ENCODE measurements around the gene LRRC1.
A peak's percentile ranks its signal among the peaks of the same experiment; 100 is the strongest.
"Not testable (repeated sequence)": the region's sequence is repeated elsewhere in the genome, so short reads cannot be mapped to it uniquely, and the experiment has no call there.

The LRRC1 gene

DNA sequence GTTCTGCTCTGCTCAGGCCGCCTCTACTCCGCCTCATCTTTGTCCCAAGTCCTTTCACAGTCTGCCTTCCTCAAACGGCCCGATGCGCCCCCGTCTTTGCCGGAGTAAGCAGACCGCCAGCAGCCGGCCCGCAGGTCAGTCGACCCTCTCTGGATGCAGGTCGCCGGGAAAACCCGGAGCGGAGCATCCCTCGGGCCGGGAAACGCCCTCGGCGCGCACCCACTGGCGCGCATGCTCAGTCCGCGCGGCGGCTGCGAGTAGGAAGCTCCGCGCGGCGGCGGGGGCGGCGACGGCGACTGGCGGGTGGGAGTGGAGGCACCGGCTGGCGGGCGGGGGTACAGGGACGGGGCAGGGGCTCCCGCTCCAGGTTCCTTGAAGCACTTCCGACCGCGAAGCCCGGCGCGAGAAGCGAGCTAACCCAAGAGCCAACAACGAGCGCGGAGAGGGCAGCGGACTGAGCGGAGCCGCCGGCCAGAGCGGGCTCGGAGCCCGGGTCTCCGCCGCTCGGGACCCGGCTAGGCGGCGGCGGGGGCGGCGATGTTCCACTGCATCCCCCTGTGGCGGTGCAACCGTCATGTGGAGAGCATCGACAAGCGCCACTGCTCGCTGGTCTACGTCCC, at the start of gene LRRC1:
LRRC1 (plus strand) TSS at position 286 of the 620 bp plus-strand sequence; CDS start at position 538, 252 bp downstream.
- peak; percentile 86 for FAIRE-seq
- DNase-seq (ENCODE audit: insufficient read length, low spot score): peak; percentile 73

DNA sequence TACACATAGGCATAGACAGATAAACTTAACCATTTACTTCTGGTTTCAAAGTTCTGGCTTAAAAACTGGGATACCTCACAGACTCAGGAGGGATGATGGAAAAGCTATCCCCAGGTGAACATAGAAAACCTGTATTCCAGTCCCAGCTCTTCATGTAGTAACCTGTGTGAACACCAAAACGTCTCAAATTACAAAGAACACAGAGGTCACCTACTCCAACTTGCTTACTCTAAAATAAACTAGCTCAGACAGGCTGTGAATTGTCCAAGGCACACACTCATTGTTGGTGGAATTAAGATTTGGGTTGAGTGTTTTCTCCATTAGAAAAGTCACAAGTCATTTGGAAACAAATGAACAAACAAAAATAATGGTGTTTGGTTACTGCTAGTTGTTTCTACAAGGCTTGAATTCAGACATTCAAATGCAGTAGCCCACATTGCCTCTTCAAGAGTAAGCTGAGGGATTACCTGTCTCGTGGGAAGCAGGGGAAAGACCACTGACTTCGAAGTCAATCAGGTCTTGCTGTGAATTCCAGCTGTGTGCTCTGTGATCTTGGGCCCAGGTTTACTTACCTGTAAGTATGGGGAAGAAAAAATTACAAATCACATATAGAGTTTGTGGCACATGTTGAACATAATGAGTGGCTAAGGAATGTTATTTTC, 48.2 kb upstream of the LRRC1 start:
- DNase-seq (ENCODE audit: insufficient read length, low spot score) (no peak), FAIRE-seq (no peak)

DNA sequence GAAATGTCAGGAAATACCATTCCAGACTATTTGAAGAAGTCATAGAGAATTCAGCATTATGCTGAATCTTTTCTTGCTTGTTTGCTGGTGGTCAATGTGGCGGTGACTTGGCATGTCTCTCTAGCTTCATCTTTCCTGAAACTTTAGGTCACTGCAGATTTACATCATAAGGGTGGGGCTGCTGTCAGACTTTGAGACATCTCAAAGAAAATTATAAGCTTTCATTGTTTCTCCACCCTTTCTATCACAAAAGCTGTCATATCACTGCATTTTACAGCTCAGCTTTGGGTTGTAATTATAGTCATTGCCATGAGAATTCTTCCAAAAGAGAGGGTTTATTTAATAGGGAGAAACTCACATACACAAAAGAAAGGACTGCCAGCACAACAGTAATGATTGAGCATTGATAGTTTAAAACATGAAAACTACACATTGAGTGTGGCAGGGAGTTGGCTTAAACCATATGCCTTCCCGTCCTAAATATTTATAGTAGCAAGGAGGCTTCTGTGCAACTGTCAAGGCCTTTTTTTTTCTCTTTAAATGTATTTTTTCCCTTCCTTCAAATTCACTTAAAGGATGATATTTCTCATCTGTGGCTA, 44.7 kb upstream of the LRRC1 start:
- FAIRE-seq: no peak
- DNase-seq (ENCODE audit: insufficient read length, low spot score): no peak

DNA sequence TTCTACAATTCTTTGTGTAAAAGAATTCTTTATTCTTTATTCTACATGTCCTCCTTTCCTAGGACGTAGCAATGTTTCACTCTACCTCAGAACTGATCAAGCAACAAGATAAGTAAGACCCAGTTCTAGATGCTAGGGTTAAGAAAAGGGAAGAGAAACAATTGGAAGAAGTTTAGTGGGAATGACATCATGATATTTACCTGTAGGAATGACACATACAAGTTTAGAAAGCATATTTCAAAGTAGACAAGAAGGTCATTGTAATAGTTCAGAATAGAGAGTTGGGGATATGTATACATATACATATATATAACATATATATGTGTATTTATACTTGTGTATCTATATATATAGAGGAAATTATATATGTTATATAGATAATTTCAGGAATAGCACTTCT, 43.4 kb upstream of the LRRC1 start:
- FAIRE-seq: no peak
- DNase-seq (ENCODE audit: insufficient read length, low spot score): no peak

DNA sequence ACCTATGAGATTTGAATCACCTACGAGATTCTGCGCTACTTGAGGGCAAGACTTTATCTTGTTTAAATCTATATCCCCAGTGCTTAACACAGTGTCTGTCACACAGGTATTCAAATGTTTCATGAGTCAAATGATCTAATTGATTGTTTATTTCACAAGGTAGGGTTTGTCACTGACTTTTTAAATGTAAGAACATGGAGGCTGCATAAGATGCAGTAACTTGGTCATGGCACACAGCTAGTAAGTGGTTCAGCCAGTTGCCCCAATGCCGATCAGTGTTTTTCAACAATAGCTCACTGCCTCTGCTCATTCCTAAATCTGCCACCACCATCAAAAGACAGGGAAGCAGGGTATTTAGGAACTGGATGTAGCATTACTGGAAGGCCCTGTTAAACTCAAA, 42.4 kb upstream of the LRRC1 start:
- DNase-seq (ENCODE audit: insufficient read length, low spot score) (no peak), FAIRE-seq (no peak)

DNA sequence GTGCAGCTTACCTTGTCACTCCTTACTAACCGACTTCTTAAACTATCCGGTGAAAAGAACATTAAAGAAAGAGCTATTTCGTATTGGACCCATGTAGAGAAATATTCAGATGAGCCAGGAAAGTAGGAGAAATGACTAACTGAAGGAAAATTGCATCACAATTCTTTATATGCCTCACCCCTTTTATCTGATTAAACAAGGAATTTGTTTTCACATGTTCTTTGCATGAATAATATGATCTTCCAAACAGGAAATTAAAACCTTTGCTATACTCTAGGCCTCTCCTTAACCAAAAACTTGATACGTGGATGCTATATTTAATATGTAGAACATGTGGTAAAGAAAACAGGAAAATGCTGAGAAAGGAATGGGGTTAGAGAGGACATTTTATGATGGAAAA, 41.9 kb upstream of the LRRC1 start:
- no peak for FAIRE-seq
- no peak for DNase-seq (ENCODE audit: insufficient read length, low spot score)

DNA sequence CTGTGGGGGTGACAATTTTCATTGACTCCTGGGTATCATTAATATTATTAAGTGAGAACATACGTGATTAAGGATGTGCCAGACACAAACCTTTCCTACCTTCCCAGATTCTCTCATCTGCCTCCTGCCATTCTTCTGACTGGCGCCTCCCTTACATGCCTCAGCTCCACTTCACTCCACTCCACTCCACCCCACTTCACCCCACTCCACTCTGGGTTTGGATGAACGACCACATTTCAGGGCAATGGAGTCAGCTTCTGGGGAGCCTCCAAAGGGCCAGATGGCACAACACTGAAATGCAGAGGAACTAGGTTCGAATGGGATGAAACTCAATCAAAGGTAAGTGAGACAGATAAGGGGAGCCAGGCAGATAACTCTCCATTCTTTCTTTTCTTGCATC, 40.5 kb upstream of the LRRC1 start:
- no peak for FAIRE-seq

DNA sequence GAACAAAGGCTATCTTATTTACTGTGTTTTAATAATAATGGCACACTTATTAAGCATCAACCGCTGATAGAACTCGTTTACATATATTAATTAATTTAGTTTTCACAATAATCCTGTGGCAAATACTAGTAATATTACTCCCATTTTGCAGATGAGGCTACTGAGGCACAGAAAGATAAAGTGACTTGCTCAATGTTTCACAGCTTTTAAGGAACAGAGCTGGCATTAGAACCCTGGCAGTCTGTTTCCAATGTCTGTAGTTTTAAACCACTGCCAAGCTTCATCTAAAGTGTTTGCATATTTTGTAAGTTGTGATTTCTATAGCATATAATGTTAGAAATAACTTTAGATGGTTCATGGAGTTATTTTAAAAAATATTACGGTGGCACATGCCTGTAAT, 38.4 kb upstream of the LRRC1 start:
- FAIRE-seq: no peak
- DNase-seq (ENCODE audit: insufficient read length, low spot score): no peak

More for the DNA sequence above, 40.5 kb upstream of the LRRC1 start:
- DNase-seq (ENCODE audit: insufficient read length, low spot score): no peak

DNA sequence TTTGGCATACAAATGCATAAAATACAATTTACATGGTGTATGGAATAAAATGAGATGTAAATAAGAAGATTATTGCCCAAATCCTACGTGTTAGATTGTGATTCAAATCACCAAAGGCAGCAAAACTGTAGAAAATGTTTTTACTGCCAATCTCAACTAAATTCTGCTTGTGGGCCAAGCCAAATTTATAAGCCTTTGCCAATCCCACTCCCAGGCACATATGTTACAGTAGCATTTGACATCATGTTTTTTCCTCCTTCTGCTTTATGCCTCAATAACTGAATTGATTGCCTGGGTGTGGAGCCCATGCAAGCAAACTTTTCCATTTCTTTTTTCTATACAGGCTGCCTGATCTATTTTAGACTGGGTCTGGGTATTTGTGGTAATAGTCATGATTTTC, 36.3 kb upstream of the LRRC1 start:
- FAIRE-seq (no peak), DNase-seq (ENCODE audit: insufficient read length, low spot score) (no peak)

DNA sequence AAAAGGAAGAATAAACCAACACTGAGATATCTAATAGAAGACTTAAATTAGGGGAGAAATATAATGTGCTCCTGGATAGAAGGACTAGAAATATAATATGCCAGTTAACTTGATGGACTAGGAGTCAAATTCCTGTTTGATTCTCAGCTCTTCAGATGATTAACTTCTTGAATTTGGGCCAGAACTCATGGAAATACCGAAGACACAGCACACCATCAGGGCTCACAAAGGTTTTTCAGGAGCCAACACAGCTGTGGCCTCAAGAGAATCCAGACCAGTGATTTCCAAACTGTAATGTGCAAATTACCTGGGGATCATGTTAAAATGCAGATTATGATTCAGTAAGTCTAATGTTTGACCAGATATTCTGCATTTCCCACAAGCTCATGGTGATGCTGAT, 33.8 kb upstream of the LRRC1 start:
- FAIRE-seq (no peak), DNase-seq (ENCODE audit: insufficient read length, low spot score) (no peak)

DNA sequence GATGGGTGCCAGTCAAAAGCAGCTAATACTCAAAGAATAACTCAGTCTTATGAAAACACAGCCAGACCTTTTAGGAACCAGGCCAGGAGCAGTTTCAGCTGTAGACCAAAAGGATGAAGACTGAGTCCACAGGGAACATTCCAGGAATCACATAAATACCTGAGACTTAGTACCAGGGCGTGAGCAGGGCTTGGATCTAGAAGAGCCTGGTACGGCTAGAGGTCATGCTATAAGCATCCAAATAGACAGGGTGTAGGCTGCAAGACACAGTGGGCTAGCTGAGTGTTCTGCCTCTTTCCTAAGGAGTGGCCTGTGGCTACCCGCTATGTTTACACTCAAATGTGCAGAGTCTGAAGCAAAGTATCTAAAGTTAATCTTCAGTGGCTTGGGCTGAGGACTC, 29.5 kb upstream of the LRRC1 start:
- DNase-seq (ENCODE audit: insufficient read length, low spot score) (no peak), FAIRE-seq (no peak)

DNA sequence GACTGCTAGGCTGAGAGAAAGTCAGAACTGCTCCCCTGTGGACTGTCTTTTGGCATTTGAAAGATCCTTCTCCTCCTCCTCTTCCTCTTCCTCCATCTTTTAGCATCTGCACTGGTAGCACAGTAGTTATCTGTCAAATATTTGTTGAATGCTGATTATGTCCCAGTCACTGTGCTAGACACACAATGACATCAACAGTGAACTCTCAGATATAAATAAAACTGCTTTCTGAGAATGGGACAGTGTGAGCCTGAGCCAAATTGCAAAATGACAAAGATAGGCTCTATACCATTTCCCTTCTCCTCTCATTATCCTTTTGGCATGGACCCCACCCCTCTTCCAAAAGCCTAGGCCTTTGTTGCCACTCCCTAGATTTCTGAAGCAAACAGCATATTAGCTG, 27.9 kb upstream of the LRRC1 start:
- DNase-seq (ENCODE audit: insufficient read length, low spot score): no peak

DNA sequence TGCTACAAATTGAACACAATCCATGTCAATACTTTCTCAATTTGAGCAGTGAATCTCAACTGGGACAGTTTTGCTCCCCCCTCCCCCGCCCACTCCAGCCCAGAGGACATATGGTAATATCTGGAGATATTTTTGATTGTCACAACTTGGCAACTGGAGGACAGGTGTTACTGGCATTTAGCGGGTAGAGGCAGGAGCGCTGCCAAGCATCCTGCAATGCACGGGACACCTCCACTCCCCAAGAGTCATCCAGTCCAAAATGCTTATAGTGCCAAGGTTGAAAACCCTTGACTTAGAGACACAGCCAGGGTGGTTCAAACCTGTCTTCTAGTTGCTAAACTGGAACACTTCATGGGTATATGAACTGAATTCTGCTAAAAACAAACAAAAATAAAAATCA, 26.9 kb upstream of the LRRC1 start:
- DNase-seq (ENCODE audit: insufficient read length, low spot score) (no peak), FAIRE-seq (no peak)

More for the DNA sequence above, 27.9 kb upstream of the LRRC1 start:
- no peak for FAIRE-seq

DNA sequence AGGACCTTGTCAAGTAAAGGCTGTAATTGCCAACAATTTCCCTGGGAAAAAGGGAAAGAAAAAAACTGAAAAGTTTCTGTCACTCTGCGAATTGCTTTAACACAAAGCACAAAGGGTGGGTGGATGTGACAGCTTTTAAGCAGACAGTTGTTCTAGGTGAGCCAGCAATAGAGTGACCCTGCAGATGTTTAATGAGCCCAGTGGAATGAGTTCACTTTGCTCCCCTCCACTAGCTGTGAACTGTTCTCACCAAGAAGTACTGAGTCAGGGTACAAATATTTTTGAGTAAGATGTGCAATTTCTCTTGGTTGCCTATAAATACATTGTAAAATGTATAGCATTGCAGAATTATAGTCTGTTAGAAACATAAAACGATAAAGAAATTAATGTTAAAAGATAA, 26.2 kb upstream of the LRRC1 start:
- DNase-seq (ENCODE audit: insufficient read length, low spot score) (no peak), FAIRE-seq (no peak)

DNA sequence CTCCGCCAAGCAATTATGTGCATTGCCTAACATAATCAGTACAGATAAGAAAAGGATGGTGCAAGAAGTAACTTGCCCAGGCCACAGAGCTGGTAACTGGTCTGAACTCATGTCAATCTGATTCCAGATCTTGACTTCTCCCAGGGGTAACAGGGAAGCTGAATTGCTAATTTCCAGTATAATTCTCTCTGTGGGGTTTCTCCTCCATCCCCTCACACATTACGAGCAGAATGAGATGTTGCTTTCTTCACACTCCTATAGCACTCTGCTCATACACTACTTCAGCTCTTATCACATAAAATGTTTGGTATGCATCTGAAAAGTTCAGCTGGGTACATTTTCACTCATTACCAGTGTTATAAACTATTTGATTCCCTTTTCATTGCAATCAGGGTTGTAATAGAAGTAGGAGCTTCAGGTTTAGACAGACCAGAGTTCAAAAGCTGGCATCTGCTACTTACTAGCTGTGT, 24.0 kb upstream of the LRRC1 start:
- no peak for DNase-seq (ENCODE audit: insufficient read length, low spot score)
- no peak for FAIRE-seq

DNA sequence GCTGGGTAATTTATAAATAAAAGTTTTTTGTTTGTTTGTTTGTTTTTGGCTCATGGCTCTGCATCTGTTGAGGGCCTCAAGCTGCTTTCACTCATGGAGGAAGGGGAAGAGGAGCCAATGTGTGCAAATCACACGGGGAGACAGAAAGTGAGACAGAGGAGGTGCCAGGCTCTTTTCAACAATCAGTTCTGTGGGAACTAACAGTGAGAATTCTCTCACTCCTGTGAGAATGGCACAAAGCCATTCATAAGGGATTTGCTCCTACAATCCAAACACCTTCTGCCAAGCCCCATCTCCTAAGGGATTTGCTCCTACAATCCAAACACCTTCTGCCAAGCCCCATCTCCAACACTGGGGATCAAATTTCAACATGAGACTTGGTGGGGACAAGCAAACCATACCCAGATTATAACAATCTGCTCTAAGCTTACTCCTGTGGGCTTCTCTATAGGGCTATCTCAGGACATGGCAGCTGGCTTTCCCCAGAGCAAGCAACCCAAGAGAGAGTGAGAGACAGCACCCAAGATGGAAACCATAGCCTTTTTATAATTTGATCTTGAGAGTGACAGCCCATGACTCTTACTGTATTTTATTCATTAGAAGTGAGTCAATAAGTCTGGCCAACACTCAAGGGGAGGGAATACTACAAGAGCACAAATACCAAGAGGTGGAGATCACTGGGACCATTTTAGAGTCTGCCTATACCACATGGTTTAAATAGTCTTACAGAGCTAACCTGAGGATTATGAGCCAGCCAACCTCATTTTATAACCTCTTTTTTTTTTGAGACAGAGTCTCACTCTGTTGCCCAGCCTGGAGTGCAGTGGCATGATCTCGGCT, 22.8 kb upstream of the LRRC1 start:
- FAIRE-seq (no peak), DNase-seq (ENCODE audit: insufficient read length, low spot score) (no peak)

DNA sequence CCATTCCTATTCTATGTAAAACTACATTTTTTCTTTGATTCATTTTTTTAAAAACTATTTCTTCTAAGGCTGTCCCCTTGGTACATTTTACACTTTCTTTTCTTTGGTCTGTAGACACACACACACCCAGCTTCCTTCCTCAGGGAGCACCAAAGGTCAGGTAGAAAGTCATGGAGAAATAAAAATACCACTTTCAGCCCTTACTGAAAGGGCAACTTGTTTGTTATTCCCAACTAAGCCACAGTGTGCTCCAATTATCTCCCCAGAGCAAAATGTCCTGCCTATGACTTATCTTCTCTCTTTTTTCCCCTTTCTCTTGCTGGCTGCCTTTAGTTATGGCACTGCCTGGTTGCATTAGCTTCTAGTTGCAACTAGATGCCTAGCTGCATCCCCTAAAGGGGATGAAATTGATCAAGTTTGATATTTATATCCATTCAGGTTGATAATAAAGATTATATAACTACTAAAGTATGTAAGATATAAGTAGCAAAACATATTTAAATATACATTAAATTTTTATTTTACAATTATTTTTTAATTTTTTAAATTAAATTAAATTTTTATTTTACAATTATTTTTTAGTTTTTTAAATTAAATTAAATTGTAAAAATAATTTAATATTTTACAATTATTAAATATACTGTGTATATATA, 21.6 kb upstream of the LRRC1 start:
- DNase-seq (ENCODE audit: insufficient read length, low spot score) (no peak), FAIRE-seq (no peak)

DNA sequence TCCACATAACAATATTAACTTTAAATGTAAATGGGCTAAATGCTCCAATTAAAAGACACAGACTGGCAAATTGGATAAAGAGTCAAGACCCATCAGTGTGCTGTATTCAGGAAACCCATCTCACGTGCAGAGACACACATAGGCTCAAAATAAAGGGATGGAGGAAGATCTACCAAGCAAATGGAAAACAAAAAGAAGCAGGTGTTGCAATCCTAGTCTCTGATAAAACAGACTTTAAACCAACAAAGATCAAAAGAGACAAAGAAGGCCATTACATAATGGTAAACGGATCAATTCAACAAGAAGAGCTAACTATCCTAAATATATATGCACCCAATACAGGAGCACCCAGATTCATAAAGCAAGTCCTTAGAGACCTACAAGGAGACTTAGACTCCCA, 18.7 kb upstream of the LRRC1 start:
- not testable (repeated sequence) for FAIRE-seq; DNase-seq (ENCODE audit: insufficient read length, low spot score)

DNA sequence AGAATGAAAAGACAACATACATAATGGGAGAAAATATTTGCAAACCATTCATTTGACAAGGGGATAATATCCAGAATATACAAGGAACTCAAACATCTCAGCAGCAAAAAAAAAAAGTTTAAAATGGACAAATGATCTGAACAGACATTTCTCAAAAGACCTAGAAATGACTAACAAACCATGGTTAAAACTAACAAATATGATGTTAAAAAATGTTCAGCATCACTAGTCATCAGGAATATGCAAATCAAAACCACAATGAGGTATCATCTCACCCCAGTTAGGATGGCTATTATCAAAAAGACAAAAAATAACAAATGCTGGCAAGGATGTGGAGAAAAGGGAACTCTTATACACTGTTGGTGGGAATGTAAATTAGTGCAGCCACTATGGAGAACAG, 9.8 kb upstream of the LRRC1 start:
- DNase-seq (ENCODE audit: insufficient read length, low spot score); FAIRE-seq: not testable (repeated sequence)

DNA sequence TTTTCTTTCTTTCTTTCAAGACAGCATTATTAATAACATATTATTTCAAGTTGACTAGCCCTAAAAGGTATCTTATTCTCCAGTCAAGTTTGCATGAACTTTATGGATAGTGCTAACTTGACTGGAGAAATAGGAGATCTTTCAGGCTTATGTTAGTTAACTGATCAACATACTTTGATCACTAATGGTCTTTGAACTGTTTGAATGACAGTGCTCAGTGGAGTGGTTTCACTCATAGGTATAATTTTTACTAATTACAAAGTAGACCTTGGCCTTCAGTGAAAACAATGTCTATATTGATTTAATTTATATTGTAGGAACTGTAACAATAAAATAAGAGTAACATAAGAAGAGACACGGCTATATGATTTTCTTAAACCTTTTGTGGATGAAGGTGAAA, 8.0 kb upstream of the LRRC1 start:
- DNase-seq (ENCODE audit: insufficient read length, low spot score) (no peak), FAIRE-seq (no peak)

DNA sequence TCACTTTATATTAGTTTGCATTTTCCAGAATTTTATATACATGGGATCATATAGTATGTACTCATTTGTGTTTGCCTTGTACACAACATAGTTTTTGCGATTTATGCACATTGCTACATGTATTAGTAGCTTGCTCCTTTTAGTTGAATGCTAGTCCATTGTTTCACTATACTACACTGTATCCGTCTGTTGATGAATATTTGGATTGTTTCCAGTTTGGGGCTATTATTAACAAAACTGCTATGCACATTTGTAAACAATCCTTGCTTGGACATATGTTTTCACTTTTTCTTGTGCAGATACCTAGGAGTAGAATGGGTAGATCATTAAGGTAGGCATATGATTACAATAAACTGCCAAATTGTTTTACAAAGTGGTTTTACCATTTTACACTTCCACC, 3.9 kb upstream of the LRRC1 start:
- no peak for DNase-seq (ENCODE audit: insufficient read length, low spot score)
- no peak for FAIRE-seq

All from GM19239 (cell line).